ENCODE data around the gene SDSL.

GRCh38 chr12:113425960-113426453 lies 3.8 kb downstream of the SDSL start:
- TF ChIP-seq CTCF (IDR thresholded peaks at IDR 0.05; ENCODE audit: low read depth, low read length, poor library complexity, severe bottlenecking) (no peak), EZH2phosphoT487 (IDR thresholded peaks at IDR 0.05; ENCODE audit: borderline replicate concordance, low read length) (no peak)
